K562 (cell line): ENCODE data around the gene CD70. TPM values are rescaled to one million over a fixed set of nuclear protein-coding genes. Genes with fewer than 3 reads are reported as not detected.

Experiments
- ATF7 ChIP-seq: fragments of 450-650 bp; IDR thresholded peaks from 2 replicates; pipeline ENCODE4 v1.7.1; 2014; ENCODE audit warnings: mild to moderate bottlenecking, moderate library complexity
- BCLAF1 ChIP-seq, 2 experiments: fragments of 450-650 bp in 1 of 2; IDR thresholded peaks; 2 replicates each; pipeline ENCODE4 v1.6.1; 2011 to 2017; ENCODE audit warnings: low read depth in 2 of 2, antibody characterized with exemption in 1 of 2, borderline replicate concordance in 1 of 2, low read length in 1 of 2, mild to moderate bottlenecking in 1 of 2, mixed read lengths in 1 of 2; ENCODE audit not compliant: control insufficient read depth in 1 of 2
- EP300 ChIP-seq: IDR thresholded peaks from 2 replicates; pipeline ENCODE4 v1.6.1; 2012; ENCODE audit warnings: low read length, improper control_type of control experiment
- FOXP4 ChIP-seq: sonication (generic); formaldehyde crosslinking; IDR thresholded peaks from 2 replicates; pipeline ENCODE4 v1.8.0; 2022; ENCODE audit warnings: mild to moderate bottlenecking, missing genetic modification reagents, borderline replicate concordance
- JUNB ChIP-seq: fragments of 450-650 bp; formaldehyde crosslinking; conservative IDR thresholded peaks from 2 replicates; pipeline ENCODE4 v1.4.0; 2020; ENCODE audit warnings: mild to moderate bottlenecking
- NCOA1 ChIP-seq: fragments of 450-650 bp; IDR thresholded peaks from 2 replicates; pipeline ENCODE4 v1.6.1; 2016; ENCODE audit warnings: low read depth
- NCOA6 ChIP-seq: fragments of 450-650 bp; IDR thresholded peaks from 2 replicates; pipeline ENCODE4 v1.6.1; 2017; ENCODE audit warnings: mild to moderate bottlenecking
- PKNOX1 ChIP-seq: fragments of 450-650 bp; IDR thresholded peaks from 2 replicates; pipeline ENCODE4 v1.6.1; 2016
- RBM39 ChIP-seq: fragments of 200-400 bp; formaldehyde crosslinking; optimal IDR thresholded peaks from 2 replicates; pipeline ENCODE3; 2018; ENCODE audit warnings: low read depth, low read length
- SMARCE1 ChIP-seq: fragments of 450-650 bp; IDR thresholded peaks from 2 replicates; pipeline ENCODE4 v1.7.1; 2016; ENCODE audit warnings: mild to moderate bottlenecking
- TCF7L2 ChIP-seq: fragments of 150-350 bp; IDR thresholded peaks from 2 replicates; pipeline ENCODE4 v1.6.1; 2016; ENCODE audit warnings: low read depth, mild to moderate bottlenecking, low read length, moderate library complexity
- THAP7 ChIP-seq: fragments of 250-450 bp; sonication (Bioruptor Pico); IDR thresholded peaks from 2 replicates; pipeline ENCODE4 v1.5.0; 2021
- THRA ChIP-seq: fragments of 450-650 bp; IDR thresholded peaks from 2 replicates; pipeline ENCODE4 v1.6.1; 2017; ENCODE audit warnings: mild to moderate bottlenecking, moderate library complexity
- ZHX1 ChIP-seq: fragments of 150-350 bp; conservative IDR thresholded peaks from 2 replicates; pipeline ENCODE4 v1.6.1; 2014; ENCODE audit warnings: low read length
- ZNF507 ChIP-seq: conservative IDR thresholded peaks from 2 replicates; pipeline ENCODE4 v1.6.1; 2017; ENCODE audit warnings: missing genetic modification characterization, missing compliant biosample characterization
- ZNF766 ChIP-seq: fragments of 200-800 bp; sonication (Bioruptor generic); conservative IDR thresholded peaks from 2 replicates; pipeline ENCODE4 v1.6.1; 2016; ENCODE audit warnings: missing genetic modification characterization, missing compliant biosample characterization
- polyA plus RNA-seq, 8 experiments: library from polyadenylated mRNA; depleted of rRNA in 4 of 8; stranded (reverse) in 5 of 8; unstranded in 3 of 8; fragments of >200 nt; fragmentation: Nextera tagmentation in 2 of 8; fragmentation: Illumina TruSeq in 1 of 8; extraction: Ambion mirVana in 2 of 8; extraction: Trizol in 1 of 8; gene quantifications; 2 replicates each; pipeline versions ENCODE4 v1.2.1 to v1.2.3, GENCODE V29; 2011 to 2014; ENCODE audit warnings: inconsistent platforms in 1 of 8, missing spikeins in 1 of 8
- total RNA-seq, 7 experiments: library from RNA; depleted of rRNA in 6 of 7; stranded (reverse); fragments of >200 nt in 6 of 7; fragmentation: Illumina TruSeq in 2 of 7; extraction: Trizol in 2 of 7; gene quantifications; 2 replicates each; pipeline versions ENCODE4 v1.2.1 to v1.2.3, GENCODE V29; 2011 to 2021; ENCODE audit warnings: low replicate concordance in 1 of 7

Gene CD70
- total and polyA plus RNA-seq, 9 of the 15 experiments (the other 6 are each of a cell fraction or from before 2014, with no cell fraction given): 0.06 to 0.58 (median 0.33) TPM; not detected in 4

- TF ChIP-seq THRA (peak; percentile 77), FOXP4 (CRISPR knock-in tag) (no peak), ATF7 (peak; percentile 61; the same call in 1 of the 2 replicates), NCOA6 (no peak), PKNOX1 (0 out of 2 replicates have a peak, but pooled peaks have one; percentile 21), JUNB (no peak), ZNF507 (tag) (no peak), EP300 (peak; percentile 34; the same call in 1 of the 2 replicates), SMARCE1 (peak; percentile 41; the same call in 1 of the 2 replicates), ZNF766 (0 out of 2 replicates have a peak, but pooled peaks have one; percentile 31), BCLAF1 (IDR thresholded peaks at IDR 0.05; ENCODE audit: borderline replicate concordance in 1 of 2, control insufficient read depth in 1 of 2, low read depth in 2 of 2, low read length in 1 of 2) (no peak), THAP7 (CRISPR knock-in tag) (no peak), TCF7L2 (peak; percentile 59; the same call in 1 of the 2 replicates), ZHX1 (no peak), NCOA1 (0 out of 2 replicates have a peak, but pooled peaks have one; percentile 48), RBM39 (no peak)
Observed at GRCh38 chr19:6572217-6572616, 18.7 kb downstream of the CD70 start (continued).
